Activated CD8-positive, alpha-beta T cell treated with anti-CD3 and anti-CD28 coated beads for 36 hours (primary cell): Measurements from ENCODE around the gene PRR29. TPM values are rescaled to one million over a fixed set of nuclear protein-coding genes. Genes with fewer than 3 reads are reported as not detected.

Experiments used
- ATAC-seq: fragments of 200-7000 bp; cut with Tn5 transposase; one replicate; pipeline ENCODE4 v1.10.0; 2021; ENCODE audit warnings: mild to moderate bottlenecking, moderate library complexity
- CTCF ChIA-PET: fragments of 350-600 bp; sonication (Branson Sonifier 250); formaldehyde crosslinking; loops from one replicate; lab custom pipeline; 2021; ENCODE audit warnings: antibody characterized with exemption; lab: Charles Lee
- POLR2A ChIA-PET: fragments of 350-600 bp; sonication (Branson Sonifier 250); formaldehyde crosslinking; loops from one replicate; lab custom pipeline; 2021; ENCODE audit warnings: antibody characterized with exemption; lab: Charles Lee
- DNase-seq: peaks from one replicate; pipeline ENCODE4 v3.0.0-alpha.2; 2020
- H3K27ac Mint-ChIP-seq: one replicate; pipeline ENCODE4 v1.8.0; 2021; ENCODE audit warnings: mild to moderate bottlenecking, mixed read lengths
- H3K27me3 Mint-ChIP-seq: one replicate; pipeline ENCODE4 v1.8.0; 2021; ENCODE audit warnings: mixed read lengths
- H3K36me3 Mint-ChIP-seq: one replicate; pipeline ENCODE4 v1.8.0; 2021; ENCODE audit warnings: low read depth, mixed read lengths
- H3K4me1 Mint-ChIP-seq: one replicate; pipeline ENCODE4 v1.8.0; 2021; ENCODE audit warnings: low read depth, mixed read lengths
- H3K4me3 Mint-ChIP-seq: one replicate; pipeline ENCODE4 v1.8.0; 2021; ENCODE audit warnings: mild to moderate bottlenecking, moderate library complexity, mixed read lengths
- H3K9me3 Mint-ChIP-seq: one replicate; pipeline ENCODE4 v1.8.0; 2021; ENCODE audit warnings: mixed read lengths
- CTCF ChIP-seq: fragments of 200-600 bp; IDR thresholded peaks from one replicate; pipeline ENCODE4 v1.8.0; 2022; ENCODE audit warnings: antibody characterized with exemption, mild to moderate bottlenecking
- intact Hi-C: fragments of 100-400 bp; cut with micrococcal nuclease; formaldehyde crosslinking; loops from one replicate; pipeline ENCODE4 v1.10.0; 2022
- total RNA-seq, 2 experiments: library from RNA; stranded (reverse); gene quantifications; one replicate each; pipeline ENCODE4 v1.2.3, GENCODE V29; 2021

PRR29 gene
- total RNA-seq, 2 experiments from 2014 or later: 0.74 to 2.5 TPM

GRCh38 chr17:63984651-63985386 lies 13.3 kb upstream of the PRR29 start:
- Mint-ChIP-seq H3K9me3 (peaks cover 10% of the 10 kb centered on the region), H3K27ac (peak overlapping the region; percentile 87), H3K4me3 (no peak overlapping the region), H3K36me3 (peaks cover 1% of the 10 kb centered on the region), H3K27me3 (no peaks in the 10 kb centered on the region), H3K4me1 (peaks cover 27% of the 10 kb centered on the region)
- no peak for TF ChIP-seq CTCF
- ATAC-seq (peak; percentile 97), DNase-seq (peak; percentile 92)
- ChIA-PET CTCF (interaction anchor here (1.0 to 10.0 kb wide), 12 partner anchors 9 to 119 kb away, joined by 3 to 126 read pairs (median 5); partner anchors contain the start of genes CSHL1 and GH1), POLR2A (interaction anchor here (0.6 to 1.4 kb wide), 12 partner anchors 9 to 614 kb away, joined by 3 to 6 read pairs (median 4); partner anchors contain the start of gene PRR29)
- intact Hi-C loops: no loop called here

GRCh38 chr17:63985387-63986140 lies 12.6 kb upstream of the PRR29 start:
- Mint-ChIP-seq H3K4me3 (no peak overlapping the region), H3K27ac (peak overlapping the region; percentile 87), H3K36me3 (peaks cover 1% of the 10 kb centered on the region), H3K27me3 (no peaks in the 10 kb centered on the region), H3K4me1 (peaks cover 35% of the 10 kb centered on the region), H3K9me3 (peaks cover 10% of the 10 kb centered on the region)
- DNase-seq: no peak
- no peak for TF ChIP-seq CTCF
- POLR2A ChIA-PET: interaction anchor here (0.6 to 1.9 kb wide), 12 partner anchors 8 to 614 kb away, joined by 3 to 6 read pairs (median 4); partner anchors contain the start of genes ICAM2 and PRR29
- ATAC-seq: peak; percentile 50
- CTCF ChIA-PET: interaction anchor here (0.6 to 10.0 kb wide), 16 partner anchors 8 to 148 kb away, joined by 3 to 126 read pairs (median 5); partner anchors contain the start of genes CSHL1, GH1 and ICAM2
- intact Hi-C loops: no loop called here

- H3K4me1 Mint-ChIP-seq: peaks cover 40% of the 10 kb centered on the region
- ChIA-PET CTCF (interaction anchor here (1.1 to 10.0 kb wide), 6 partner anchors 30 to 147 kb away, joined by 3 to 126 read pairs (median 10); partner anchors contain the start of genes CSHL1 and GH1), POLR2A (interaction anchor here (1.9 kb wide), 1 partner anchor 11 kb away, joined by 6 read pairs; no protein-coding TSS in a partner anchor)
- peaks cover 1% of the 10 kb centered on the region for H3K36me3 Mint-ChIP-seq
- H3K27ac Mint-ChIP-seq: peak overlapping the region; percentile 34
- intact Hi-C loops: no loop called here
- TF ChIP-seq CTCF: no peak
- H3K4me3 Mint-ChIP-seq: no peak overlapping the region
- peaks cover 8% of the 10 kb centered on the region for H3K9me3 Mint-ChIP-seq
- H3K27me3 Mint-ChIP-seq: no peaks in the 10 kb centered on the region
- DNase-seq: no peak
- ATAC-seq: no peak
Observed at GRCh38 chr17:63986821-63987220, 11.3 kb upstream of the PRR29 start.

GRCh38 chr17:63987221-63988126 lies 10.7 kb upstream of the PRR29 start:
- intact Hi-C loops: no loop called here

More at GRCh38 chr17:63987221-63988126, 10.7 kb upstream of the PRR29 start:
- Mint-ChIP-seq H3K27ac (no peak overlapping the region), H3K4me3 (no peak overlapping the region), H3K4me1 (peaks cover 41% of the 10 kb centered on the region), H3K9me3 (peaks cover 4% of the 10 kb centered on the region), H3K36me3 (peaks cover 1% of the 10 kb centered on the region), H3K27me3 (no peaks in the 10 kb centered on the region)
- ChIA-PET CTCF (interaction anchor here (0.6 to 10.0 kb wide), 6 partner anchors 35 to 146 kb away, joined by 3 to 126 read pairs (median 6); partner anchors contain the start of gene GH1), POLR2A (interaction anchor here (1.3 to 1.9 kb wide), 2 partner anchors 12 to 41 kb away, joined by 3 to 6 read pairs; no protein-coding TSS in a partner anchor)
- TF ChIP-seq CTCF: no peak
- DNase-seq (no peak), ATAC-seq (no peak)
